ENCODE data around the gene RPL18A. TPM values are rescaled to one million over a fixed set of nuclear protein-coding genes. Genes with fewer than 3 reads are reported as not detected.

The RPL18A gene
- total and polyA plus RNA-seq, 2 donors (not counting 1 experiment from before 2014, with no cell fraction given) = 3,228 to 3,761 TPM

DNA sequence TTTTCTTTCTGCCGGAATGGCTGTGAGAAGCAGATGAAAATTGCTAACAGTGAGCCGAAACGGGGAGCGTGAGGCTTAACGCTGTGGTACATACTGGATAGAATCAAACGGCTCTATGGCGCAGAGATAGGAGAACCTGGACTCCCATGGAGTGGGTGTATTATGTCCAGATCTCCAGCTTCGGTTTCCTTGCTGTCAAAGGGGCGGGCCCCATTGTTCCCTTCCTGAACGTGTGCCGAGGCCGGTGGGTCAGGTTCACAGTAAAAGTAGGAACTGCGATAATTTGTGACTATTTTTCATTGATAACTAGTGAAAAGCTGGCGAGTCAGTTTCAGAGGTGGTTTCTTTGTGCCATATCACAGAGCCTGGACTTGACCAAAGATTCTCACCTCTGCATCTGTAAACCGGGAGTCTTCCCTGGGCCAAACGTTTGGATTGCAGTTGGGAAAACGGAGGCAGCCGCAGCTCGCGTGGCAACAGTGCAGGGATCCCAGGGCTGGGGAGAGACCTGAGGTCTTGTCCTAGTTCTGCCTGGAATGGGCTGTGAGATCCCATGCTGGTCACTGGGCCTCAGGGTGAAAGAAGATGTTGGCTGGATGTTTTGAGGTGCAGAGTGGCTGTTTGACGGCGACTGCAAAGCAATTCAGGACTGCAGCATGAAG is 752 bp downstream of the RPL18A start:
- Histone ChIP-seq H3K9me3 (ENCODE audit: control extremely low read depth in 1 of 3, control insufficient read depth in 2 of 3, insufficient read depth in 1 of 3, low read length in 2 of 3) (no peaks in the 10 kb centered on the region), H3K27me3 (replicated peaks in 1 of 4; ENCODE audit: control extremely low read depth in 1 of 4, control insufficient read depth in 3 of 4, insufficient read depth in 4 of 4, low read length in 3 of 4) (no peaks in the 10 kb centered on the region), H4K20me1 (ENCODE audit: control insufficient read depth, insufficient read depth, low read length, poor library complexity, severe bottlenecking) (peaks cover 48% of the 10 kb centered on the region), H3K4me1 (ENCODE audit: control insufficient read depth in 2 of 2, insufficient read depth in 2 of 2, low read length in 2 of 2) (peaks cover 23 to 34% of the 10 kb centered on the region in 2 donors), H3K36me3 (replicated peaks in 1 of 2; ENCODE audit: control extremely low read depth in 1 of 2, control insufficient read depth in 1 of 2, extremely low read depth in 1 of 2, insufficient read depth in 2 of 2, low read length in 1 of 2) (peaks cover 4 to 47% of the 10 kb centered on the region in 2 experiments), H3K9ac (ENCODE audit: low read length) (peak overlapping the region; percentile 84), H2AFZ (ENCODE audit: insufficient read depth, low read depth, low read length, poor library complexity, severe bottlenecking) (peak overlapping the region; percentile 71), H3K79me2 (ENCODE audit: control insufficient read depth, insufficient read depth, low read length) (peaks cover 31% of the 10 kb centered on the region), H3K4me2 (replicated peaks; ENCODE audit: low read depth, low read length, poor library complexity, severe bottlenecking) (peak overlapping the region; percentile 90), H3K4me3 (ENCODE audit: control extremely low read depth in 1 of 5, extremely low read depth in 1 of 5, insufficient read depth in 1 of 5, low read depth in 2 of 5, low read length in 4 of 5) (peak overlapping the region; percentile 74 to 100 (median 96)), H3K27ac (ENCODE audit: low read length in 2 of 2) (peak overlapping the region; percentile 69 to 76)
- peaks cover 42% of the 10 kb centered on the region for H3K4me1 Mint-ChIP-seq
- WGBS (ENCODE audit: insufficient coverage) = 4% methylated on average over 19 of the region's 22 CpGs
- TF ChIP-seq, protein P1, sequence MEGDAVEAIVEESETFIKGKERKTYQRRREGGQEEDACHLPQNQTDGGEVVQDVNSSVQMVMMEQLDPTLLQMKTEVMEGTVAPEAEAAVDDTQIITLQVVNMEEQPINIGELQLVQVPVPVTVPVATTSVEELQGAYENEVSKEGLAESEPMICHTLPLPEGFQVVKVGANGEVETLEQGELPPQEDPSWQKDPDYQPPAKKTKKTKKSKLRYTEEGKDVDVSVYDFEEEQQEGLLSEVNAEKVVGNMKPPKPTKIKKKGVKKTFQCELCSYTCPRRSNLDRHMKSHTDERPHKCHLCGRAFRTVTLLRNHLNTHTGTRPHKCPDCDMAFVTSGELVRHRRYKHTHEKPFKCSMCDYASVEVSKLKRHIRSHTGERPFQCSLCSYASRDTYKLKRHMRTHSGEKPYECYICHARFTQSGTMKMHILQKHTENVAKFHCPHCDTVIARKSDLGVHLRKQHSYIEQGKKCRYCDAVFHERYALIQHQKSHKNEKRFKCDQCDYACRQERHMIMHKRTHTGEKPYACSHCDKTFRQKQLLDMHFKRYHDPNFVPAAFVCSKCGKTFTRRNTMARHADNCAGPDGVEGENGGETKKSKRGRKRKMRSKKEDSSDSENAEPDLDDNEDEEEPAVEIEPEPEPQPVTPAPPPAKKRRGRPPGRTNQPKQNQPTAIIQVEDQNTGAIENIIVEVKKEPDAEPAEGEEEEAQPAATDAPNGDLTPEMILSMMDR (IDR thresholded peaks at IDR 0.05) = no peak
- no peak for TF ChIP-seq EZH2 (IDR thresholded peaks at IDR 0.05; ENCODE audit: borderline replicate concordance, insufficient read depth, low read depth, low read length, poor library complexity, severe bottlenecking)
- ChIA-PET POLR2A (interaction anchor here (0.6 to 2.5 kb wide), 8 partner anchors 9 to 161 kb away, joined by 3 to 65 read pairs (median 7); partner anchors contain the start of genes CCDC124, FCHO1 and SLC5A5), CTCF (interaction anchor here (1.3 to 15.3 kb wide), 6 partner anchors 11 to 253 kb away, joined by 4 to 374 read pairs (median 33); partner anchors contain the start of genes CCDC124, JAK3 and SLC5A5)
- DNase-seq = no peak
- intact Hi-C loops (cut with micrococcal nuclease) = no loop called here
- no peak for ATAC-seq (ENCODE audit: low read depth)
- H3K27ac Mint-ChIP-seq = peak overlapping the region; percentile 98
- no peaks in the 10 kb centered on the region for H3K27me3 Mint-ChIP-seq
- H3K4me3 Mint-ChIP-seq = peak overlapping the region; percentile 96
- H3K9me3 Mint-ChIP-seq (ENCODE audit: insufficient read depth) = no peaks in the 10 kb centered on the region

DNA sequence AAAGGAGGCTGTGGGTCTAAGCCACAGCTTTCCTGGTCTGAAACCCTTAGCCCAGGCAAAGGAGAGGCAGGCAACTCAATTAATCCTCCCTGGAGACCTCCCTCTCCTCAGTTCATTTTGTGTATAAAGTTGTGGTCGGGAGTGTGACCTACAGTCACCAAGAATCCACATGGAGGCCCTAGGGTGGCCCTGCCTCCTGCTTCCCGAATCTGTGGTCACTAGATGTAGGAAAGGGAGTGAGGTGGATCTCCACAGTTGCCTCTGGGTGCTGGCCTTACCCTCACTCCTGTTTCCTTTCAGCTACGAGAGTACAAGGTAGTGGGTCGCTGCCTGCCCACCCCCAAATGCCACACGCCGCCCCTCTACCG is 1.3 kb downstream of the RPL18A start:
- DNase-seq = no peak
- Histone ChIP-seq H3K79me2 (ENCODE audit: control insufficient read depth, insufficient read depth, low read length) (peaks cover 31% of the 10 kb centered on the region), H4K20me1 (ENCODE audit: control insufficient read depth, insufficient read depth, low read length, poor library complexity, severe bottlenecking) (peaks cover 48% of the 10 kb centered on the region), H3K36me3 (replicated peaks in 1 of 2; ENCODE audit: control extremely low read depth in 1 of 2, control insufficient read depth in 1 of 2, extremely low read depth in 1 of 2, insufficient read depth in 2 of 2, low read length in 1 of 2) (peaks cover 4 to 47% of the 10 kb centered on the region in 2 experiments), H3K27me3 (replicated peaks in 1 of 4; ENCODE audit: control extremely low read depth in 1 of 4, control insufficient read depth in 3 of 4, insufficient read depth in 4 of 4, low read length in 3 of 4) (no peaks in the 10 kb centered on the region), H3K4me3 (ENCODE audit: control extremely low read depth in 1 of 5, extremely low read depth in 1 of 5, insufficient read depth in 1 of 5, low read depth in 2 of 5, low read length in 4 of 5) (peak overlapping the region in 4 of 5 experiments; percentile 74 to 100 (median 96)), H2AFZ (ENCODE audit: insufficient read depth, low read depth, low read length, poor library complexity, severe bottlenecking) (no peak overlapping the region), H3K9me3 (ENCODE audit: control extremely low read depth in 1 of 3, control insufficient read depth in 2 of 3, insufficient read depth in 1 of 3, low read length in 2 of 3) (no peaks in the 10 kb centered on the region), H3K9ac (ENCODE audit: low read length) (peak overlapping the region; percentile 84), H3K27ac (ENCODE audit: low read length in 2 of 2) (peak overlapping the region; percentile 69 to 76), H3K4me1 (ENCODE audit: control insufficient read depth in 2 of 2, insufficient read depth in 2 of 2, low read length in 2 of 2) (peaks cover 23 to 31% of the 10 kb centered on the region in 2 donors), H3K4me2 (replicated peaks; ENCODE audit: low read depth, low read length, poor library complexity, severe bottlenecking) (peak overlapping the region; percentile 90)
- no peaks in the 10 kb centered on the region for H3K27me3 Mint-ChIP-seq
- peak overlapping the region; percentile 98 for H3K27ac Mint-ChIP-seq
- WGBS (ENCODE audit: insufficient coverage) = 0% methylated on average over 1 of the region's 7 CpGs
- intact Hi-C loops (cut with micrococcal nuclease) = no loop called here
- no peaks in the 10 kb centered on the region for H3K9me3 Mint-ChIP-seq (ENCODE audit: insufficient read depth)
- no peak for ATAC-seq (ENCODE audit: low read depth)
- TF ChIP-seq, protein P1 (IDR thresholded peaks at IDR 0.05) = no peak
- TF ChIP-seq EZH2 (IDR thresholded peaks at IDR 0.05; ENCODE audit: borderline replicate concordance, insufficient read depth, low read depth, low read length, poor library complexity, severe bottlenecking) = no peak
- peaks cover 39% of the 10 kb centered on the region for H3K4me1 Mint-ChIP-seq
- H3K4me3 Mint-ChIP-seq = peak overlapping the region; percentile 96
- ChIA-PET CTCF (interaction anchor here (3.4 to 15.3 kb wide), 2 partner anchors 74 to 136 kb away, joined by 43 to 374 read pairs; partner anchors contain the start of gene CCDC124), POLR2A (interaction anchor here (1.2 to 2.5 kb wide), 4 partner anchors 8 to 109 kb away, joined by 3 to 15 read pairs (median 5); partner anchors contain the start of genes CCDC124 and FCHO1)

All from B cell (primary cell).